Karpas-422 (cell line): Measurements from ENCODE around the gene CHST3. TPM values are rescaled to one million over a fixed set of nuclear protein-coding genes. Genes with fewer than 3 reads are reported as not detected.

ENCODE experiments used
- DNase-seq: peaks from one replicate; pipeline ENCODE4 v3.0.0-alpha.2; 2015
- H2AFZ ChIP-seq: fragments of 200-600 bp; sonication (generic); 2 replicates; pipeline ENCODE4 v1.6.1; 2014; ENCODE audit warnings: antibody characterized with exemption, low read length, mixed read lengths
- H3K27ac ChIP-seq: fragments of 200-600 bp; sonication (generic); 2 replicates; pipeline ENCODE4 v1.5.1; 2014; ENCODE audit warnings: mild to moderate bottlenecking, low read length, moderate library complexity
- H3K27me3 ChIP-seq: fragments of 200-600 bp; sonication (generic); 2 replicates; pipeline ENCODE4 v1.6.1; 2014; ENCODE audit warnings: low read length, mixed read lengths
- H3K36me3 ChIP-seq: fragments of 200-600 bp; sonication (generic); 2 replicates; pipeline ENCODE4 v1.6.1; 2014; ENCODE audit warnings: low read length, mixed read lengths; ENCODE audit not compliant: insufficient read depth
- H3K4me1 ChIP-seq: fragments of 200-600 bp; sonication (generic); 2 replicates; pipeline ENCODE4 v1.6.1; 2014; ENCODE audit warnings: mild to moderate bottlenecking, low read length, mixed read lengths
- H3K4me2 ChIP-seq: fragments of 200-600 bp; sonication (generic); 2 replicates; pipeline ENCODE4 v1.6.1; 2014; ENCODE audit warnings: low read length, low read depth, mild to moderate bottlenecking; ENCODE audit not compliant: poor library complexity, severe bottlenecking
- H3K4me3 ChIP-seq: fragments of 200-600 bp; sonication (generic); 2 replicates; pipeline ENCODE4 v1.5.1; 2014; ENCODE audit warnings: mild to moderate bottlenecking, antibody characterized with exemption, low read length, mixed read lengths
- H3K79me2 ChIP-seq: fragments of 200-600 bp; sonication (generic); 2 replicates; pipeline ENCODE4 v1.6.1; 2014; ENCODE audit warnings: mild to moderate bottlenecking, low read length, mixed read lengths
- H3K9ac ChIP-seq: fragments of 200-600 bp; sonication (generic); 2 replicates; pipeline ENCODE4 v1.6.0; 2014; ENCODE audit warnings: low read length
- H3K9me2 ChIP-seq: fragments of 200-600 bp; sonication (generic), shearing (Covaris generic); replicated peaks from 2 replicates; pipeline ENCODE4 v1.6.0; 2014; ENCODE audit warnings: mild to moderate bottlenecking, low read length, moderate library complexity; ENCODE audit not compliant: insufficient read depth
- H3K9me3 ChIP-seq: fragments of 300-700, 200-600 bp; sonication (generic); 2 replicates; pipeline ENCODE4 v1.6.1; 2014; ENCODE audit warnings: low read length, mixed read lengths
- H4K20me1 ChIP-seq: fragments of 200-600 bp; sonication (generic); 2 replicates; pipeline ENCODE4 v1.6.1; 2014; ENCODE audit warnings: mild to moderate bottlenecking, antibody characterized with exemption, low read length, low read depth; ENCODE audit not compliant: insufficient read depth
- total RNA-seq: library from RNA; depleted of rRNA; stranded (reverse); fragments of >200 nt; shearing (Covaris generic); gene quantifications from 2 replicates; pipeline ENCODE4 v1.2.3, GENCODE V29; 2014; ENCODE audit warnings: low replicate concordance

Gene CHST3
- total RNA-seq, 1 experiment from 2014 or later: not detected

DNA sequence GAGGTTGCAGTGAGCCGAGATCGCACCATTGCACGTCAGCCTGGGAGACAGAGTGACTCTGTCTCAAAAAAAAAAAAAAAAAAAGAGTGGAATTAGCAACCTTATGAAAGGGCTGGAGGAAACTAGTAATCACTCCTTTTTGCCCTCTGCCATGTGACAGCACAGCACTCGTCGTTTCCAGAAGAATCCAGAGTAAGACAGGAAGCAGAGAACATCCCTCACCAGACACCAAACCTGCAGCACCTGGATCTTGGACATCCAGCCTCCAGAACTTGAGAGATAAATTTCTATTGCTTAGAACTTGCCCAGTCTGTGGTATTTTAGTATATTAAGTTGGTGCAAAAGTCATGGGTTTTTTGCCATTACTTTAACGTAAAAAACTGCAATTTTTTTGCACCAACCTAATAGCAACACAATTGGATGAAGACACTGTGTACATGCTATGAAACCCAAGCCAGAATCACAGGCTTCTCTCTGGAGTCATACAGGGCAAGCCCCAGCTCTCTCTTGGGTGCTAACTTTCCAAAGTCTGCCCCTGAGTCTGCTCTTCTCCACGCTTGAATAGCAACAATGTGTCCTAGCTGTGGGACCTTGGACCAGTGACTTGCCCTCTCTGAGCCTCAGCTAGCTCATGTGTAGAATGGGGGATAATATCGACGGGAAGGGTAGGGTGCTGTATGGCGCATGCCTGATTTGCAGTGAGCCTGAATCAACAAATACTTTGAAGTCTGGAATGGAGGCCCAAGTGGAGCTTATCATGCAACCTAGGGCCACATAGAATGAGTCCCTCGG, 55.1 kb downstream of the CHST3 start:
- H3K9me3 ChIP-seq: no peaks in the 10 kb centered on the region
- H3K27me3 ChIP-seq: no peaks in the 10 kb centered on the region
- H3K79me2 ChIP-seq: no peaks in the 10 kb centered on the region

DNA sequence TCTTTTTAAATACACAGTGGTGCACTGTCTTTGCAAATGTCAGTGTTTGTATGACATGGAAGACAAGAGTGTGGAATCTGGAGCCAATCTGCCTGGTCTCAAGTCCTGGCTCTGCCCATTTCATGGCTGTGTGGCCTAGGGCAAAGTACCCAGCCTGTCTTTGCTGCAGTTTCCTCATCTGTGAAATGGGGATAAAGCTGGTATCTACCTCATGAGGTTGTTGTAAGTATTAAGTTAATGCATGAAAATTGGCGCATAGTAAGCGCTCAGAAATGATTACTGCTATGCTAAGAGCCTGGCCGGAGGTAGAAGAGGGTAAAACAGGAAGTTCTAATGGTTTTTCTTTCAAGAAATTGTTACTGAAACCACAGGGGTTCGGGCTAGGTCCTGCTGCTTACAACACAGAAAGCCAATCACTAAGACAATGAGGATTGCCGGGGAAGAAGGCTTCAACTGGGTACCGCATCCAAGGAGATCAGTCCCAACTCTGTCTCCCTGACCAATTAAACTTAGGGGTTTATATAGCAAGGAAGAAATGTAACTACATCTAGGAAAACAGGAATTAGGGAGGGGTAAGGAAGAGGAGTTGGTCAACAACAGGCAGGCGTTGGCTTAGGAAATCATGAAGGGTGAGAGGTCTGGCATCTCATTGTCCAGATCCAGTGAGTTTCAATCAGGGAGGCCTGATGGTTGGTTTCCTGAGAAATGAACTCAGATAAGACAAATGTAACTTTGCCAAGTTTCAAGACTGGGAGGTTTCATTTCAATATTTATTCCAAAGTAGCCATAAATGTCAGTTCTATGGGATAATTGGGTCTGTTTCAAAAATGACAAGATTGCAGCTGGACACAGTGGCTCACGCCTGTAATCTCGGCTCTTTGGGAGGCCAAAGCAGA, 57.0 kb downstream of the CHST3 start:
- Histone ChIP-seq H3K4me1 (no peaks in the 10 kb centered on the region), H3K9me3 (no peaks in the 10 kb centered on the region), H3K9me2 (no peaks in the 10 kb centered on the region), H3K27ac (no peak overlapping the region), H3K4me3 (no peak overlapping the region), H3K36me3 (no peaks in the 10 kb centered on the region), H3K79me2 (no peaks in the 10 kb centered on the region), H3K4me2 (no peak overlapping the region), H2AFZ (no peak overlapping the region), H3K9ac (no peak overlapping the region), H4K20me1 (no peaks in the 10 kb centered on the region), H3K27me3 (no peaks in the 10 kb centered on the region)
- DNase-seq: no peak

More for the DNA sequence above, 55.1 kb downstream of the CHST3 start:
- no peak for DNase-seq
- H2AFZ ChIP-seq: no peak overlapping the region
- no peak overlapping the region for H3K27ac ChIP-seq
- H3K9ac ChIP-seq: no peak overlapping the region
- no peaks in the 10 kb centered on the region for H4K20me1 ChIP-seq
- no peak overlapping the region for H3K4me3 ChIP-seq
- H3K4me2 ChIP-seq: no peak overlapping the region
- H3K9me2 ChIP-seq: no peaks in the 10 kb centered on the region
- H3K4me1 ChIP-seq: no peaks in the 10 kb centered on the region
- H3K36me3 ChIP-seq: no peaks in the 10 kb centered on the region

DNA sequence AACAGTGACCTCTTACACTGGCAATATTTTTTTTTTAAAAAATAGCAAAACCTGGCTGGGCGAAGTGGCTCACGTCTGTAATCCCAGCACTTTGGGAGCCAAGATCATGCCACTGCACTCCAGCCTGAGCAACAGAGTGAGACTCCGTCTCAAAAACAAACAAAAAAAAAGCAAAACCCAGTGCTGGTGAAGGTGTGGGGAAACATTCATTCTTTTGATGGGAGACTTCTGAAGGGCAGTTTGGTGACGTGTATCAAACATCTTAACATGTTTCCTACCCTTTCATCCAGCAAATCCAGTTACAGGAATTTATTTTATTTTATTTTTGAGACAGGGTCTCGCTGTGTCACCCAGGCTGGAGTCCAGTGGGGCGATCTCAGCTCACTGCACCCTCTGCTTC, 58.0 kb downstream of the CHST3 start:
- Histone ChIP-seq H3K9me3 (no peaks in the 10 kb centered on the region), H3K4me2 (no peak overlapping the region), H2AFZ (no peak overlapping the region), H3K27me3 (no peaks in the 10 kb centered on the region), H3K27ac (no peak overlapping the region), H4K20me1 (no peaks in the 10 kb centered on the region), H3K79me2 (no peaks in the 10 kb centered on the region), H3K9ac (no peak overlapping the region), H3K36me3 (no peaks in the 10 kb centered on the region), H3K4me1 (no peaks in the 10 kb centered on the region), H3K4me3 (no peak overlapping the region), H3K9me2 (no peaks in the 10 kb centered on the region)
- DNase-seq: no peak

DNA sequence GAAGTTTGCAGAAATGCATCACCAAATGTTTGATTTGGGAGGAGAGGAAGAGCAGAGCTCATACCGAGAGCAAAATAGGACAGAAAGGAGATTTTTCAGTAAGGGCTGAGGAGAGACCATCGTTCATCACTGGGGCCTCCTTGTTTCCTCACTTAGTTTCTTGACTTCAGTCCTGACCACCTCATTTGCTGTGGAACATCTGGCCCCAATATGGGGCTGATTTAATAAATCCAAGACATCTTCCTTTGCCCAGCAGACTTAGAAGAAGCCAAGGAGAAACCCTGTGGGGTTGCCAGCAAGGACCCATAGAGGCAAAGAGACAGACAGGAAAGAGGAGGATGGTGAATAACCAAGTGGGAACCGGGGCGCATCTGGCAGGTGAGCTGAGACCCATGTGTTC, 60.4 kb downstream of the CHST3 start:
- Histone ChIP-seq H4K20me1 (no peaks in the 10 kb centered on the region), H3K9me2 (no peaks in the 10 kb centered on the region), H3K9ac (no peak overlapping the region), H3K36me3 (no peaks in the 10 kb centered on the region), H3K27me3 (no peaks in the 10 kb centered on the region), H3K4me2 (no peak overlapping the region), H3K9me3 (no peaks in the 10 kb centered on the region), H3K79me2 (no peaks in the 10 kb centered on the region), H3K4me3 (no peak overlapping the region), H3K4me1 (no peaks in the 10 kb centered on the region), H3K27ac (no peak overlapping the region), H2AFZ (no peak overlapping the region)
- no peak for DNase-seq

DNA sequence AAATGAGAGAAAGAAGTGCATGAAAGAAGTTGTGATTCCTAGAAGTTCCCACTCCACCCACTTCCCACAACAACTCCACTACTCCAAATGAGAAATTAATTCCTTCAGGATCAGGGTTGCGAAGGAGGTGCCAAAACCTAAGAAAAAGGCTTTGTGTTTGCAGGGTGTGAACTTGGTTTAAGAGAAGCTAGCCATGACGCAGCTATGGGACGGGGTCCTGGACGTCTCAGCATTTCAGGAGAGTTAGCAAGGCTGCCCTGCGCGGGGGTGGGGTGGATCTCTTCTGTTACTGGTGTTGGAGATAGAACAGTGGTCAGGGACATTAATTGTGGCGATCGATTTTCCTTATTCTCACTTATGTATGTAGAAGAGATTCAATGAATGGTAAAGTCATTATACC, 61.2 kb downstream of the CHST3 start:
- no peaks in the 10 kb centered on the region for H3K4me1 ChIP-seq
- DNase-seq: no peak
- no peak overlapping the region for H3K4me3 ChIP-seq
- H3K9me3 ChIP-seq: no peaks in the 10 kb centered on the region
- H3K9me2 ChIP-seq: no peaks in the 10 kb centered on the region
- no peaks in the 10 kb centered on the region for H4K20me1 ChIP-seq
- H3K79me2 ChIP-seq: no peaks in the 10 kb centered on the region
- no peaks in the 10 kb centered on the region for H3K36me3 ChIP-seq
- no peak overlapping the region for H3K4me2 ChIP-seq
- H3K27me3 ChIP-seq: no peaks in the 10 kb centered on the region
- no peak overlapping the region for H3K9ac ChIP-seq
- H2AFZ ChIP-seq: no peak overlapping the region
- H3K27ac ChIP-seq: no peak overlapping the region

DNA sequence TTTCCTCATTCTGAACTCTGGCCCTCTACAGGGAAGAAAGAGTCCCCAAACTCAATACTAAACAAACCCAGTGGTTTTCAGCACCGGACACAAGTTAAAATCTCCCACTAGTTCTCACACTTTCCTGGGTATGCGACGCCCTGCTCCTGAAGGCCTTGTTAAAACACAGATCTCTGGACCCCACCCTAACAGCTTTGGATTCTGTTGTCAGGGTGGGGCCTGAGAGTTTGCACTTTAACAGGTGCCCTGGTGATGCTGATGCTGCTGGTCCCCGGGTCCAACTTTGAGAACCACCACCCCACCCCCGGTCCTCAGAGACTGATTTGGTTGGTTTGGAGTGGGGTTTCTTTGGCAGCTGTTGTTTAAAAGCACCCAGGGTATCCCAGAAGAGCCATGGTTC, 61.6 kb downstream of the CHST3 start:
- no peaks in the 10 kb centered on the region for H3K9me2 ChIP-seq

DNA sequence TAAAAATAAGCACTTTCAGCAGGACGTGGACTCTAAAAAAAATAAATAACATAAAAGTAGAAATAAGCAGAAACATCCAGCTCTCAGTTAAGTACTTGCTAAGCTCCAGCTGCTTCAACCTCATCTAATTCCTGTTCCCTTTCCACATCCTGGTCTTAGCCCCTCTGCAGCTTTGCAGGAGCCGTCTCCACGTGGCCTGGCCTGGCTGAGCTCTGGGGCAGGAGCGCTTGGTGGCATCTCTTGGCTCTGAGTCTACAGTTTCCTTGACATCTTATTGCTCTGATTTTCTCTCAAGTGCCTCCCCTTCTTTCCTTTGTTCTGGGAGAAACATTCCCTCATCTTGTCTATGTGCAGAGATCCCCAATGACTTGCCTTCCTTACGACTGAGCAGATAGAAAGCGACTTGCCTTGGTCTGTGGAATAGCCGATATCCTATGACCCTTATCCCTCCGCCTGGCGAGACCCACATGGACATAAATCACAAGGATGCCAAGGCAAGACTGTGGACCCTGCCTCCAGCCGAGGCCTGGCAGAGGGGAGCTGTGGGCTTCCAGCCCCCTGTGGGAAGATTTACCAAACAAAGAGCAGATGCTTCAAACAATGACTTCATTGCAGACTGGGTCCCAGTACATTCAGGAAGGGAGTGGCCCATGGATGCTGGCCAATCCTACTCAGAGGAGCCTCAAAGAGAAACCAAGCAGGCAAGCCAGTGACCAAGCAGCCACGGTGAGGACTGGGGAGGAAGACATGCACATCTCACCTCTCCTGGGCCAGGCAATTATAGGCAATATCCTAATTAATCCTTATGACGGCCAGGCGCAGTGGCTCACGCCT, 62.3 kb downstream of the CHST3 start:
- H3K4me1 ChIP-seq: no peaks in the 10 kb centered on the region
- H3K4me3 ChIP-seq: no peak overlapping the region
- no peaks in the 10 kb centered on the region for H3K27me3 ChIP-seq
- no peaks in the 10 kb centered on the region for H3K9me3 ChIP-seq
- H3K36me3 ChIP-seq: no peaks in the 10 kb centered on the region
- H3K4me2 ChIP-seq: no peak overlapping the region
- no peak overlapping the region for H3K27ac ChIP-seq
- H4K20me1 ChIP-seq: no peaks in the 10 kb centered on the region
- H3K9ac ChIP-seq: no peak overlapping the region
- no peaks in the 10 kb centered on the region for H3K9me2 ChIP-seq
- DNase-seq: no peak
- H3K79me2 ChIP-seq: no peaks in the 10 kb centered on the region
- no peak overlapping the region for H2AFZ ChIP-seq

More for the DNA sequence above, 61.6 kb downstream of the CHST3 start:
- H3K4me1 ChIP-seq: no peaks in the 10 kb centered on the region
- H3K4me2 ChIP-seq: no peak overlapping the region
- H3K4me3 ChIP-seq: no peak overlapping the region
- no peaks in the 10 kb centered on the region for H3K79me2 ChIP-seq
- no peak overlapping the region for H3K9ac ChIP-seq
- no peak overlapping the region for H3K27ac ChIP-seq
- no peaks in the 10 kb centered on the region for H3K36me3 ChIP-seq
- DNase-seq: no peak
- no peak overlapping the region for H2AFZ ChIP-seq
- H4K20me1 ChIP-seq: no peaks in the 10 kb centered on the region
- H3K9me3 ChIP-seq: no peaks in the 10 kb centered on the region
- H3K27me3 ChIP-seq: no peaks in the 10 kb centered on the region

DNA sequence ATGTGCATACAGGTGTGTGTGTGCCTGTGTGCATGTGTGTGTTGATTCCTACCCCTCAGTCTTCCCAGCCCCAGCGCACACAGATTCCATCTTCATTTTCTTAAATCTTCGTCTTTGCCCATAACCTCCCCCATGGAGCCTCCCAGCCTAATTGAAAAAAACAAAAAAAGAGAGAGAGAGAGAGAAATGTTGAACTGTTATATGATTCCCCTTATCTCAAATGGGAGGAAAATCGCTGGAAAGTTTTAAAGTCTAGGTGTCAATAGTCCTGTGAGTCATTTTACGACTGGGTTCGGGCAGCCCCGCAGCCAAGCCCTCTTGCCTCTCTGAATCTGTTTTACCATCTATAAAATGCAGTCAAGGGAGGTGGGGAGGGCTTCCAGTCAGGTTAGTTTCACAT, 63.3 kb downstream of the CHST3 start:
- Histone ChIP-seq H3K36me3 (no peaks in the 10 kb centered on the region), H3K4me3 (no peak overlapping the region), H3K27ac (no peak overlapping the region), H3K9me3 (no peaks in the 10 kb centered on the region), H4K20me1 (no peaks in the 10 kb centered on the region), H3K9me2 (no peaks in the 10 kb centered on the region), H3K4me2 (no peak overlapping the region), H3K79me2 (no peaks in the 10 kb centered on the region), H3K27me3 (no peaks in the 10 kb centered on the region), H3K4me1 (no peaks in the 10 kb centered on the region), H2AFZ (no peak overlapping the region), H3K9ac (no peak overlapping the region)
- DNase-seq: no peak
